Measurements from ENCODE around the gene TCEANC. TPM values are rescaled to one million over a fixed set of nuclear protein-coding genes. Genes with fewer than 3 reads are reported as not detected.

TCEANC gene
- total and polyA plus RNA-seq, 12 donors: 0.59 to 7.2 (median 4.1) TPM

GRCh38 chrX:13651150-13651549, 1.8 kb upstream of the TCEANC start:
- Histone ChIP-seq H3K4me3 (no peak overlapping the region), H3K36me3 (peaks cover 0 to 8% (median 0%) of the 10 kb centered on the region in 9 donors), H3K9me3 (no peaks in the 10 kb centered on the region), H3K27me3 (peaks cover 0 to 53% (median 0%) of the 10 kb centered on the region in 7 donors), H3K4me1 (peaks cover 0 to 33% (median 12%) of the 10 kb centered on the region in 9 donors), H3K27ac (no peak overlapping the region)
- WGBS, 2 donors: 62 to 97% methylated on average over 3 of the region's 3 CpGs
- TF ChIP-seq CTCF (IDR thresholded peaks at IDR 0.05): no peak
- no peak for ATAC-seq
- intact Hi-C loops (cut with DNase I): loop anchor here in 4 of 10 donors (5.0 to 10.0 kb wide), 3 partner anchors 81 to 374 kb away; partner anchors contain the start of genes OFD1 (in 2 of the 4), TRAPPC2 (in 2 of the 4) and GEMIN8 (in 1 of the 4)
- no peak for DNase-seq

GRCh38 chrX:13652287-13652793, 601 bp upstream of the TCEANC start:
- WGBS, 2 donors: 42 to 68% methylated on average over 7 of the region's 7 CpGs
- TF ChIP-seq CTCF (IDR thresholded peaks at IDR 0.05): no peak
- Histone ChIP-seq H3K27me3 (peaks cover 0 to 43% (median 0%) of the 10 kb centered on the region in 7 donors), H3K9me3 (no peaks in the 10 kb centered on the region), H3K4me3 (peak overlapping the region; percentile 6 to 73 (median 66)), H3K27ac (peak overlapping the region in 9 of 10 donors; percentile 82 to 96 (median 94)), H3K4me1 (peaks cover 0 to 32% (median 12%) of the 10 kb centered on the region in 9 donors), H3K36me3 (peaks cover 0 to 18% (median 0%) of the 10 kb centered on the region in 9 donors)
- intact Hi-C loops (cut with DNase I): loop anchor here in 4 of 10 donors (5.0 to 10.0 kb wide), 3 partner anchors 80 to 372 kb away; partner anchors contain the start of genes OFD1 (in 2 of the 4), TRAPPC2 (in 2 of the 4) and GEMIN8 (in 1 of the 4)
- DNase-seq (no peak), ATAC-seq (no peak)

- Histone ChIP-seq H3K27me3 (peaks cover 0 to 25% (median 0%) of the 10 kb centered on the region in 7 donors), H3K36me3 (peaks cover 0 to 18% (median 0%) of the 10 kb centered on the region in 9 donors), H3K27ac (peak overlapping the region in 8 of 10 donors; percentile 87 to 96 (median 94)), H3K4me1 (peaks cover 0 to 27% (median 12%) of the 10 kb centered on the region in 9 donors), H3K4me3 (peak overlapping the region in 9 of 10 donors; percentile 43 to 73 (median 66)), H3K9me3 (no peaks in the 10 kb centered on the region)
- intact Hi-C loops (cut with DNase I): loop anchor here in 4 of 10 donors (5.0 to 10.0 kb wide), 3 partner anchors 78 to 371 kb away; partner anchors contain the start of genes OFD1 (in 2 of the 4), TRAPPC2 (in 2 of the 4) and GEMIN8 (in 1 of the 4)
- TF ChIP-seq CTCF (IDR thresholded peaks at IDR 0.05): no peak
- DNase-seq (no peak), ATAC-seq (no peak)
Observed at GRCh38 chrX:13654116-13654515, 1.2 kb downstream of the TCEANC start.

GRCh38 chrX:13655674-13656073, 2.7 kb downstream of the TCEANC start:
- H3K36me3 ChIP-seq: peaks cover 0 to 28% (median 0%) of the 10 kb centered on the region in 9 donors
- no peak for DNase-seq
- 85 to 89% methylated on average over 3 of the region's 3 CpGs for WGBS, 2 donors
- H3K27ac ChIP-seq: no peak overlapping the region
- peaks cover 0 to 30% (median 13%) of the 10 kb centered on the region in 9 donors for H3K4me1 ChIP-seq
- H3K27me3 ChIP-seq: peaks cover 0 to 15% (median 0%) of the 10 kb centered on the region in 7 donors
- ATAC-seq: no peak
- intact Hi-C loops (cut with DNase I): loop anchor here in 9 of 10 donors (5.0 to 10.0 kb wide), 4 partner anchors 87 to 377 kb away; partner anchors contain the start of gene GEMIN8 (in 1 of the 9)
- no peaks in the 10 kb centered on the region for H3K9me3 ChIP-seq
- TF ChIP-seq CTCF (IDR thresholded peaks at IDR 0.05): no peak
- H3K4me3 ChIP-seq: no peak overlapping the region
